Measurements from ENCODE around the gene XPC.

GRCh38 chr3:14179114-14179465 lies 689 bp upstream of the XPC start:
- TF ChIP-seq CTCF (conservative IDR thresholded peaks at IDR 0.05), result no peak
- TF ChIP-seq ZFX (IDR thresholded peaks at IDR 0.05), result no peak; the same call in 1 of the 2 replicates

All from C4-2B (cell line).